LoVo (cell line): ENCODE results near the gene RRAD.
"Not testable (repeated sequence)": the region's sequence is repeated elsewhere in the genome, so short reads cannot be mapped to it uniquely, and the experiment has no call there.

ENCODE experiments used
- DNase-seq: peaks from one replicate; pipeline ENCODE4 v3.0.0-alpha.2; 2016; ENCODE audit warnings: low spot score

RRAD gene

GRCh38 chr16:66950971-66951790 lies 25.8 kb upstream of the RRAD start:
- DNase-seq: no peak

- DNase-seq: no peak
These were observed 25.1 kb upstream of the RRAD start for GRCh38 chr16:66950437-66950836.

GRCh38 chr16:66949472-66949871 lies 24.1 kb upstream of the RRAD start:
- DNase-seq: no peak

- DNase-seq: no peak
These were observed 23.5 kb upstream of the RRAD start for GRCh38 chr16:66948837-66949225.

GRCh38 chr16:66948134-66948836 lies 22.9 kb upstream of the RRAD start:
- no peak for DNase-seq

GRCh38 chr16:66947302-66948065 lies 22.1 kb upstream of the RRAD start:
- DNase-seq: peak; percentile 84

- DNase-seq: no peak
These were observed 21.6 kb upstream of the RRAD start for GRCh38 chr16:66946974-66947301.

GRCh38 chr16:66946541-66946940 lies 21.2 kb upstream of the RRAD start:
- no peak for DNase-seq

GRCh38 chr16:66945939-66946338 lies 20.6 kb upstream of the RRAD start:
- DNase-seq: no peak

- not testable (repeated sequence) for DNase-seq
These were observed 19.6 kb upstream of the RRAD start for GRCh38 chr16:66944971-66945370.

- no peak for DNase-seq
These were observed 18.7 kb upstream of the RRAD start for GRCh38 chr16:66944054-66944441.

GRCh38 chr16:66943426-66944053 lies 18.2 kb upstream of the RRAD start:
- DNase-seq: no peak

GRCh38 chr16:66942981-66943380 lies 17.6 kb upstream of the RRAD start:
- no peak for DNase-seq

GRCh38 chr16:66940236-66940635 lies 14.9 kb upstream of the RRAD start:
- DNase-seq: no peak

- no peak for DNase-seq
These were observed 14.0 kb upstream of the RRAD start for GRCh38 chr16:66939366-66939765.

GRCh38 chr16:66937725-66938337 lies 12.5 kb upstream of the RRAD start:
- no peak for DNase-seq

- DNase-seq: no peak
These were observed 11.7 kb upstream of the RRAD start for GRCh38 chr16:66936889-66937554.

GRCh38 chr16:66936462-66936861 lies 11.1 kb upstream of the RRAD start:
- DNase-seq: no peak

- peak; percentile 79 for DNase-seq
These were observed 10.1 kb upstream of the RRAD start, which contains the start of gene CES2 for GRCh38 chr16:66935314-66936011. TSS of gene CES2 (plus strand) at chr16:66935516. CDS start at chr16:66935636, 120 bp downstream.

- not testable (repeated sequence) for DNase-seq
These were observed 9.5 kb upstream of the RRAD start for GRCh38 chr16:66934839-66935313.
